PC-9 (cell line): ENCODE results near the gene PI4K2B. TPM values are rescaled to one million over a fixed set of nuclear protein-coding genes. Genes with fewer than 3 reads are reported as not detected.

ENCODE experiments used
- BruUV-seq: library from RNA; stranded (reverse); fragments of 400-500 nt; replicated peaks from 2 replicates; lab custom pipeline; 2021; lab: Mats Ljungman, UMichigan
- CTCF ChIA-PET: fragments of 300-600 bp; sonication (Branson Sonifier 250); formaldehyde crosslinking; loops from one replicate; lab custom pipeline; 2022; ENCODE audit warnings: antibody characterized with exemption; lab: Charles Lee
- POLR2A ChIA-PET: fragments of 300-600 bp; sonication (Branson Sonifier 250); formaldehyde crosslinking; loops from one replicate; lab custom pipeline; 2022; ENCODE audit warnings: antibody characterized with exemption; ENCODE audit not compliant: unreplicated experiment; lab: Charles Lee
- DNase-seq, 2 experiments: peaks; one replicate each; pipeline versions ENCODE4 v3.0.0 to v3.0.0-alpha.2; 2015 to 2022; ENCODE audit warnings: mixed read lengths in 1 of 2
- H2AFZ ChIP-seq: fragments of 200-600 bp; sonication (generic); 2 replicates; pipeline ENCODE4 v1.8.1; 2017; ENCODE audit warnings: antibody characterized with exemption
- H3F3A ChIP-seq: fragments of 200-600 bp; sonication (generic); 2 replicates; pipeline ENCODE4 v1.8.1; 2017; ENCODE audit warnings: antibody characterized with exemption, mild to moderate bottlenecking, low read depth; ENCODE audit not compliant: insufficient read depth
- H3K27ac ChIP-seq: fragments of 200-600 bp; sonication (generic); 2 replicates; pipeline ENCODE4 v1.6.1; 2016; ENCODE audit warnings: mixed run types
- H3K27me3 ChIP-seq: fragments of 200-600 bp; sonication (generic); 2 replicates; pipeline ENCODE4 v1.6.1; 2016; ENCODE audit warnings: low read depth, mixed run types; ENCODE audit not compliant: insufficient read depth
- H3K36me3 ChIP-seq: fragments of 200-600 bp; sonication (generic); 2 replicates; pipeline ENCODE4 v1.6.1; 2016; ENCODE audit warnings: low read depth, mixed run types
- H3K4me1 ChIP-seq: fragments of 200-600 bp; sonication (generic); replicated peaks from 2 replicates; pipeline ENCODE4 v1.6.1; 2016; ENCODE audit warnings: mixed run types; ENCODE audit not compliant: insufficient read depth
- H3K4me2 ChIP-seq: fragments of 200-600 bp; sonication (generic); 2 replicates; pipeline ENCODE4 v1.6.1; 2017; ENCODE audit warnings: mixed run types
- H3K4me3 ChIP-seq: fragments of 200-600 bp; sonication (generic); 2 replicates; pipeline ENCODE4 v1.6.1; 2016; ENCODE audit warnings: mixed run types
- H3K79me2 ChIP-seq: fragments of 200-600 bp; sonication (generic); 2 replicates; pipeline ENCODE4 v1.6.1; 2017; ENCODE audit warnings: low read depth, mixed run types
- H3K9me2 ChIP-seq: fragments of 200-600 bp; sonication (generic); 2 replicates; pipeline ENCODE4 v1.8.1; 2017; ENCODE audit warnings: mild to moderate bottlenecking; ENCODE audit not compliant: insufficient read depth
- H3K9me3 ChIP-seq: fragments of 200-600 bp; sonication (generic); 2 replicates; pipeline ENCODE4 v1.8.1; 2016; ENCODE audit warnings: low read depth; ENCODE audit not compliant: insufficient read depth
- H4K20me1 ChIP-seq: fragments of 200-600 bp; sonication (generic); 2 replicates; pipeline ENCODE4 v1.8.1; 2017; ENCODE audit not compliant: insufficient read depth
- EZH2 ChIP-seq: fragments of 200-600 bp; sonication (generic); IDR thresholded peaks from 2 replicates; pipeline ENCODE4 v1.8.0; 2017; ENCODE audit warnings: antibody characterized with exemption, low read depth
- intact Hi-C: fragments of 100-400 bp; cut with micrococcal nuclease; formaldehyde crosslinking; loops from one replicate; pipeline ENCODE4 v1.10.0; 2022; ENCODE audit not compliant: unreplicated experiment
- total RNA-seq: library from RNA; stranded (reverse); gene quantifications from 2 replicates; pipeline ENCODE4 v1.2.3, GENCODE V29; 2021
- TF ChIP-seq, protein P1 (sequence below): fragments of 200-600 bp; sonication (generic); conservative IDR thresholded peaks from 2 replicates; pipeline ENCODE4 v1.6.1; 2017; ENCODE audit warnings: mixed run types, antibody characterized with exemption, mild to moderate bottlenecking, moderate library complexity

PI4K2B gene
- total RNA-seq, 1 experiment from 2014 or later: 19.3 TPM

DNA sequence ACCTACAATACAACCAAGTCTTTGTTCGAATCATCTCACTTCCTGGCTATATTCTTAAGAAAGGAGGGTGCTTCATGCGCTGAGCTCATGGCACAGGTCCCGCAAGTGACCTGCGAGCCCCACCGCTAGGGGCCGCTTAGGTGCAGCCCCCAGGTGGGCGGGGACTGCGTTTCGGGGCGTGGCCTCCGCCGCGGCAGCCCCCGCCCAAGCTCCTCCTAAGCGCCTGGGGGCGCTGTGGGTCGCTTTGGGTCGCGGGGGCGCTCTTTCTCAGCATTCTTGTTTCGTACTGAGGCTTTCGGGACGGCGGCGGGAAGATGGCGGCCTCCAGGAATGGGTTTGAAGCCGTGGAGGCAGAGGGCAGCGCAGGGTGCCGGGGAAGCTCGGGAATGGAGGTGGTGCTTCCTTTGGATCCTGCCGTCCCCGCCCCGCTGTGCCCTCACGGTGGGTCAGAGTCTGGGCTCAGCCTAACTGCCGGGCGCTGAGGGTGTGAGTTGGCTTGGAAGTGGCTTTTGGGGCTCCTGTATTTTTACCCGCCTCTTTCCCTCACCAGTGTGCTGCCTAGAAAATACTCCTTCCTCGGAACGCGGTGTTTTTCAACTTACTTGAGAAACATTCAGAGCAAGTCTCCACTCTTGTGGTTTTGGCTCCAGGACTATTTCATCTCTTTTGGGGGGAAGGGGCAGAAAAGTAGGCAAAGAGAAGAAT is 78.8 kb downstream of the PI4K2B start, which contains the start of gene ZCCHC4:
Gene ZCCHC4 (plus strand): TSS at position 279 of the 705 bp plus-strand sequence. CDS start 36 bp downstream, at position 315.
- peak within 1 kb of the TSS; percentile 73 for H3K27ac ChIP-seq
- CTCF ChIA-PET: interaction anchor here (0.6 to 1.3 kb wide), 7 partner anchors 8 to 151 kb away, joined by 3 to 12 read pairs (median 6); partner anchors contain the start of gene PI4K2B
- peaks cover 17% of the 10 kb centered on the region for H3K4me1 ChIP-seq
- TF ChIP-seq EZH2: no peak
- TF ChIP-seq, protein P1, sequence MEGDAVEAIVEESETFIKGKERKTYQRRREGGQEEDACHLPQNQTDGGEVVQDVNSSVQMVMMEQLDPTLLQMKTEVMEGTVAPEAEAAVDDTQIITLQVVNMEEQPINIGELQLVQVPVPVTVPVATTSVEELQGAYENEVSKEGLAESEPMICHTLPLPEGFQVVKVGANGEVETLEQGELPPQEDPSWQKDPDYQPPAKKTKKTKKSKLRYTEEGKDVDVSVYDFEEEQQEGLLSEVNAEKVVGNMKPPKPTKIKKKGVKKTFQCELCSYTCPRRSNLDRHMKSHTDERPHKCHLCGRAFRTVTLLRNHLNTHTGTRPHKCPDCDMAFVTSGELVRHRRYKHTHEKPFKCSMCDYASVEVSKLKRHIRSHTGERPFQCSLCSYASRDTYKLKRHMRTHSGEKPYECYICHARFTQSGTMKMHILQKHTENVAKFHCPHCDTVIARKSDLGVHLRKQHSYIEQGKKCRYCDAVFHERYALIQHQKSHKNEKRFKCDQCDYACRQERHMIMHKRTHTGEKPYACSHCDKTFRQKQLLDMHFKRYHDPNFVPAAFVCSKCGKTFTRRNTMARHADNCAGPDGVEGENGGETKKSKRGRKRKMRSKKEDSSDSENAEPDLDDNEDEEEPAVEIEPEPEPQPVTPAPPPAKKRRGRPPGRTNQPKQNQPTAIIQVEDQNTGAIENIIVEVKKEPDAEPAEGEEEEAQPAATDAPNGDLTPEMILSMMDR: peak; percentile 86
- peaks cover 14% of the 10 kb centered on the region for H3K79me2 ChIP-seq
- H3K4me2 ChIP-seq: peak within 1 kb of the TSS; percentile 87
- H3K9me2 ChIP-seq: no peaks in the 10 kb centered on the region
- POLR2A ChIA-PET: interaction anchor here (0.6 to 1.0 kb wide), 9 partner anchors 12 to 153 kb away, joined by 3 to 15 read pairs (median 5); partner anchors contain the start of genes PI4K2B and SEPSECS
- 0 out of 2 replicates have a peak, but pooled peaks cover 3% of the 10 kb centered on the region for H3K9me3 ChIP-seq
- H2AFZ ChIP-seq: peak within 1 kb of the TSS; percentile 86
- intact Hi-C loops: loop anchor here (1.0 to 2.0 kb wide), 4 partner anchors 14 to 152 kb away; partner anchors contain the start of genes ANAPC4, PI4K2B and SEPSECS
- TSS peak; percentile 83 for BruUV-seq
- peak; percentile 72 to 89 for DNase-seq
- peak within 1 kb of the TSS; percentile 93 for H3K4me3 ChIP-seq
- H4K20me1 ChIP-seq: no peaks in the 10 kb centered on the region
- H3K36me3 ChIP-seq: no peaks in the 10 kb centered on the region
- H3F3A ChIP-seq: peaks cover 8% of the 10 kb centered on the region
- no peaks in the 10 kb centered on the region for H3K27me3 ChIP-seq

DNA sequence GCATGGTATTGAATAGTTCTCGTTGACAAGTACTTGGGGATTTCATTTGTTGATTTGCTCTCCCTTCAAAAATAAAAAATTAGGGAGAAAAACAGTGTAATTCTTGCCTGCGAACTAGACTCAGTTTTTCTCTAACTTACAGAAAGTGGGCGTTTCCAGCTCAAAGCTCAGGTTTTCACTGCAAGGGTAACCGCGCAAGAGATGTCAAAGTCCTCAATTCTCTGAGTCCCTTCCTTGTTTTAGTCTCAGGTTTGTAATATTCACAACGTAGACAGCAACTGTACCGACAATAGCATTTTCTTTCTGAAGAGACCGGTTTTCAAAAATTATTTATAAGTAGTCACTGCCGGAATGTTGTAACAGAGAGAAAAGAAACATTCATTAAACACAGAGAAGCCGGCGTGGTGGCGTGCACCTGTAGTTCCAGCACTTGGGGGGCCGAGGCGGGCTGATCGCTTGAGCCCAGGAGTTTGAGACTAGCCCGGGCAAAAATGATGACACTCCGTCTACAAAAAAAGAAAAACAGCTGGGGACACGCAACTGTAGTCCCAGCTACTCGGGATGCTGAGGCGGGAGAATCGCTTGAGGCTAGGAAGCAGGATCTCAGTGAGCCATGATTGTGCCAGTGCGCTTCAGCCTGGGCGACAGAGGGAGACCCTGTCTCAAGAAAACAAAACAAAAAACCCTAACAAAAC is 79.5 kb downstream of the PI4K2B start:
- CTCF ChIA-PET: interaction anchor here (0.6 to 1.3 kb wide), 3 partner anchors 14 to 1120 kb away, joined by 4 to 12 read pairs (median 11); partner anchors contain the start of gene PI4K2B
- H3K9me2 ChIP-seq: no peaks in the 10 kb centered on the region
- peak overlapping the region; percentile 86 for H2AFZ ChIP-seq
- H3K9me3 ChIP-seq: 0 out of 2 replicates have a peak, but pooled peaks cover 3% of the 10 kb centered on the region
- no peaks in the 10 kb centered on the region for H3K36me3 ChIP-seq
- peak overlapping the region; percentile 93 for H3K4me3 ChIP-seq
- intact Hi-C loops: loop anchor here (2.0 kb wide), 1 partner anchor 15 kb away; no protein-coding TSS in a partner anchor
- no peak for DNase-seq
- H3K4me1 ChIP-seq: peaks cover 17% of the 10 kb centered on the region
- H4K20me1 ChIP-seq: no peaks in the 10 kb centered on the region
- H3K79me2 ChIP-seq: peaks cover 14% of the 10 kb centered on the region
- POLR2A ChIA-PET: interaction anchor here (0.6 kb wide), 1 partner anchor 518 kb away, joined by 20 read pairs; the partner anchor contains the start of gene SOD3
- TF ChIP-seq, protein P1: no peak
- no peak for TF ChIP-seq EZH2
- H3K4me2 ChIP-seq: peak overlapping the region; percentile 87
- H3K27ac ChIP-seq: peak overlapping the region; percentile 73
- peaks cover 8% of the 10 kb centered on the region for H3F3A ChIP-seq
- no peaks in the 10 kb centered on the region for H3K27me3 ChIP-seq
- BruUV-seq: no TSS peak

DNA sequence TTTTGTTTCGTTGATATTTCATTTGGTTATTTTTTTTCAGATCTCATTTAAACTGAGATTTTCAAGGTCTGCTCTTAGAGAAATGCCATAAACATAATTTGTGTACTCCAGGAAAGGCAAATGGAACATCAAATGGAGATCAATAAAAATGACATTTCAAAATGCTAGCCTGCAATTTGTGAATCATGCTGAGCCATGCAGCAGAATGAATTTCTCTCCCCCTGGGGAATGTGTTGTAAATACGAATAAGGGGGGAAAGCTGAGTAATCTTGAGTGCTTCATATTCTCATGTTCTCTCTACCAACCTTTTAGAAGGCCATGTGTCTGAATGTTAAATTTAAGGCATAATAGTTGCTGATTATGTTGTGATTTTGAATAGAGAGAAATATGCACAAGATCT is 86.5 kb downstream of the PI4K2B start:
- CTCF ChIA-PET: no interaction called here
- no TSS peak for BruUV-seq
- intact Hi-C loops: no loop called here
- H3K9me2 ChIP-seq: no peaks in the 10 kb centered on the region
- H3K79me2 ChIP-seq: no peaks in the 10 kb centered on the region
- H3K27ac ChIP-seq: peak overlapping the region; percentile 89
- POLR2A ChIA-PET: interaction anchor here (0.5 kb wide), 1 partner anchor 28 kb away, joined by 3 read pairs; no protein-coding TSS in a partner anchor
- peak overlapping the region; percentile 12; the same call in 1 of the 2 replicates for H3K4me3 ChIP-seq
- H3K4me1 ChIP-seq: peaks cover 29% of the 10 kb centered on the region
- H3K36me3 ChIP-seq: 0 out of 2 replicates have a peak, but pooled peaks cover 4% of the 10 kb centered on the region
- no peak for DNase-seq
- no peak overlapping the region for H2AFZ ChIP-seq
- no peak for TF ChIP-seq EZH2
- TF ChIP-seq, protein P1: no peak
- H4K20me1 ChIP-seq: no peaks in the 10 kb centered on the region
- H3K4me2 ChIP-seq: peak overlapping the region; percentile 53
- peaks cover 14% of the 10 kb centered on the region for H3F3A ChIP-seq
- H3K27me3 ChIP-seq: no peaks in the 10 kb centered on the region
- H3K9me3 ChIP-seq: no peaks in the 10 kb centered on the region
